Left lung (tissue), 8 donors: Measurements from ENCODE around the gene KEL. TPM values are rescaled to one million over a fixed set of nuclear protein-coding genes. Genes with fewer than 3 reads are reported as not detected.

ENCODE experiments used
- polyA plus RNA-seq, 6 donors: library from polyadenylated mRNA; unstranded; fragments of 120-200 nt; gene quantifications; one replicate each; pipeline ENCODE4 v1.2.1, GENCODE V29; 2013; ENCODE audit not compliant: insufficient read length in 6 of 6
- total RNA-seq, 2 donors: library from RNA; stranded (reverse); fragmentation: NEBNext Ultra II Directional; extraction: Animal tissue kit (Norgen Biotek cat#: 25700); gene quantifications; one replicate each; pipeline ENCODE4 v1.2.1, GENCODE V29; 2021
- donor health status: DM: no; HTN: yes; CAD: no.
- donor health status: DM: no; HTN: no; CAD: no.

Gene KEL
- total and polyA plus RNA-seq, 8 donors: 0.58 to 3.1 (median 1.9) TPM

Other genes starting within 250 kb of the KEL start
- gene PRSS1, start 212.9 kb downstream of the KEL start, total RNA-seq: under 1 TPM in 1 of 2 donors, not detected in 1; 0.99 TPM
- not detected for gene PRSS1, start 212.9 kb downstream of the KEL start, polyA plus RNA-seq
- gene PRSS2, start 191.4 kb downstream of the KEL start, total RNA-seq: 10 to 100 TPM in 1 of 2 donors, not detected in 1; 13.1 TPM
- gene PRSS2, start 191.4 kb downstream of the KEL start, polyA plus RNA-seq: not detected
- gene EPHB6, start 107.3 kb downstream of the KEL start, total RNA-seq: 10 to 100 TPM in 1 of 2 donors, 1 to 10 TPM in 1; 6.5 to 12.1 TPM
- 10 to 100 TPM; 22.4 to 42.8 (median 29.2) TPM for gene EPHB6, start 107.3 kb downstream of the KEL start, polyA plus RNA-seq
- 1 to 10 TPM; 1.1 to 5.0 TPM for gene TRPV6, start 76.6 kb downstream of the KEL start, total RNA-seq
- gene TRPV6, start 76.6 kb downstream of the KEL start, polyA plus RNA-seq: 1 to 10 TPM; 6.0 to 8.5 (median 7.0) TPM
- gene TRPV5, start 28.6 kb downstream of the KEL start, total RNA-seq: not detected
- under 1 TPM; 0.10 to 0.25 (median 0.16) TPM for gene TRPV5, start 28.6 kb downstream of the KEL start, polyA plus RNA-seq
- under 1 TPM in 1 of 2 donors, not detected in 1; 0.37 TPM for gene LLCFC1, start 22.9 kb downstream of the KEL start, total RNA-seq
- gene LLCFC1, start 22.9 kb downstream of the KEL start, polyA plus RNA-seq: under 1 TPM; 0.21 to 0.77 (median 0.50) TPM
- gene OR9A2, start 64.8 kb upstream of the KEL start, total RNA-seq: not detected
- not detected for gene OR9A2, start 64.8 kb upstream of the KEL start, polyA plus RNA-seq
- not detected for gene OR6V1, start 90.0 kb upstream of the KEL start, total RNA-seq
- not detected for gene OR6V1, start 90.0 kb upstream of the KEL start, polyA plus RNA-seq
- 1 to 10 TPM in 1 of 2 donors, not detected in 1; 6.9 TPM for gene PIP, start 169.7 kb upstream of the KEL start, total RNA-seq
- not detected for gene PIP, start 169.7 kb upstream of the KEL start, polyA plus RNA-seq
- gene TAS2R39, start 221.1 kb upstream of the KEL start, total RNA-seq: not detected
- gene TAS2R39, start 221.1 kb upstream of the KEL start, polyA plus RNA-seq: not detected